Suppressor macrophage treated with lipopolysaccharide for 1 hour (primary cell): Measurements from ENCODE around the gene SEPTIN3.
"Not testable (repeated sequence)": the region's sequence is repeated elsewhere in the genome, so short reads cannot be mapped to it uniquely, and the experiment has no call there.

ENCODE experiments used
- DNase-seq, 3 donors: peaks; one replicate each; pipeline ENCODE4 v3.0.0-alpha.2; 2020 to 2022

SEPTIN3 gene

DNA sequence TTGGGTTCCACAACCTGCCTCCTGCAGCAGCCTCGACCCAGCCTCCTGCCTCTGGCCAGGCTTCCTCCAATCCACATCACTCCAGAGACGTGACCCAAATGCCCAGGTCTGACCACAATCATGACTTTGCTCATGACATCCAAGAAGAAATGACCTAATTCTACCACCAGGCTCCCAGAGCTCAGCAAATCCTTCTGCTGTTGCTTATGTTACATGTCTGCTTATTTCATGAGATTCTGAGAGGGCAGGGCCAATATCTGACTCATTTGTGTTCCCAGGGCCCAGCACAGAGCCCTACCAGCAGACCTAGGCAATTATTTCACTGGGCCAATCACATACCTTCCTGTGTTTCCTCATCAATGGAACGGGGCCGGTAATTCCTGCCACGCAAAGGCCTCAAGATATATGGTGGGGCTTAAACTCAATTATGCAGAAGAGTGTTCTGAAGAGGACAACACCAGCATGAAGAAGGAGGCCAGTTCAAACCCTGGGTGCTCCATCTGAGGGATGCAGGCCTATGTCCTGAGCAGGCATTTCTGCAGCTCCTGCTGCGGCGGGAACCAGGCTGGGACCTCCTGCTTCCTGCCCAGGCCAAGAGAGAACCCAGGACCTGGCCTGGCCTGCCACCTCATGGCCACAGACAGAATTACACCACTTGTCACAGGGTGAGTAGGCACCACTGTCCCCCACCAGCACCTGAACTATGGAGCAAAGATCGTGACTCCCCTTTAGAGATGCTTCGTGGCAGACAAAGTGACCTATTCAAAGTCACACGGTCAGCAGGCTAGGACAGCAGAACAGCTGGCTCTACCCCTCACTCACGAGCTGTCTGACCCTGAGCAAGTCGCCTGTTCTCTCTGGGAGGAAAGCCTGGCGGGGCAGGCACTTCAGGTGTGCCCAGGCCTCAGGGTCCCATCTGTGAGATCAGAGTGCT is 28.1 kb upstream of the SEPTIN3 start:
- peak; percentile 80 to 87 (median 87) for DNase-seq

GRCh38 chr22:41943661-41944209 is 25.5 kb upstream of the SEPTIN3 start:
- peak; percentile 58 to 63 (median 63) for DNase-seq

- peak; percentile 94 to 97 (median 97) for DNase-seq
Observed at GRCh38 chr22:41946629-41947423, 22.4 kb upstream of the SEPTIN3 start, which contains the start of gene CENPM. CENPM (minus strand) TSS chr22:41947152; CDS start chr22:41947076, 76 bp downstream.

DNA sequence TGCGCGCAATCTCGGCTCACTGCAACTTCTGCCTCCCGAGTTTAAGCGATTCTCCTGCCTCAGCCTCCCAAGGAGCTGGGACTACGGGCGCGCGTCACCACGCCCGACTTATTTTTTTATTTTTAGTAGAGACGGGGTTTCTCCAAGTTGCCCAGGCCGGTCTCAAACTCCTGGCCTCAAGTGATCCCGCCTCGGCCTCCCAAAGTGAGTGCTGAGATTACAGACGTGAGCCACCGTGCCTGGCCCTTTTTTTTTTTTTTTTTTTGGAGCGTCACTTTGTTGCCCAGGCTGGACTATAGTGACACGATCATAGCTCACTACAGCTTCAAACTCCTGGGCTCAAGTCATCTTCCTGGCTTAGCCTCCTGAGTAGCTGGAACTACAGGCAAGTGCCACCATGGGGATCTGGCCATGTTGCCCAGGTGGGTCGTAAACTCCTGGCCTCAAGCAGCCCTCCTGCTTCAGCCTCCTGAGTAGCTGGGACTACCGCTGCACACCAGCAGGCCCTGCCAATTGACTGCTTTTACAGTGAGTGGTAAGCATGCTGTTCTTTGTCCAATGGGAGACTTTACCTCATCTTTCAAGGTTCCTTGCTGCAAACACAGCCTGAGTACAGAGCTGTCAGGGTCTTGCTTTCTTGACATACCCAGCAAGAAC is 21.7 kb upstream of the SEPTIN3 start:
- no peak for DNase-seq

- DNase-seq: no peak
Observed at GRCh38 chr22:41948142-41948541, 21.1 kb upstream of the SEPTIN3 start.

- not testable (repeated sequence) for DNase-seq
Observed at GRCh38 chr22:41948928-41949296, 20.3 kb upstream of the SEPTIN3 start.

- no peak for DNase-seq
Observed at GRCh38 chr22:41949297-41949965, 19.8 kb upstream of the SEPTIN3 start.

DNA sequence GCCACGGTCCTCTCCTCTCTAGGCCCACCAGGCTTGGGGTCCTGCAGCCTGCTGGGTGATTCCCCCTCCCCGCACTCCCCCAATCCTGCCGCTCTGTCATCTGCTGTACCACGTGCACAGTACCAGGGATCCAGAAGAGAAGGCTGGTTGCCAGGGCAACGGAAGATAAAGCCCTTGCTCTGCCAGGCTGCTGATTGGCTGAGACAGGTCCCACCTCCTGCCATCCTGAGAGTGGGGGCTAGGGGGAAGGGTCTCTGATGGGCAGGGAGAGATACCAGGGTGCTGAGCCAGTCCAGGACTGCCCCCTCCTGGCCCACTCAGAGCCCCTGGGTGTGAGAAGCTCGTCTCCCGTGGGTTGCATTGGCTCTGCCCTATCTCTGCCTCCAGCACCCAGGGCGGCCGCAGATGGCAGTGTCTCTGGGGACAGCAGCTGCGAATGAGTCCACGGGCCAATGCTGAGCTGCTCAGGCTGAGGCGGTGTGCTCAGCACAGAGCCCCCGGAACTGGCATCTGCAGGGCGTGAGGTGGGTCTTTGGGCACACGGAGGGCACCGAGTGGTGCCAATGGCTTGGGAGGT is 17.3 kb upstream of the SEPTIN3 start, which contains the start of gene SMIM45:
TSS of gene SMIM45 (plus strand) at position 253 of the 577 bp plus-strand sequence.
- DNase-seq: no peak

DNA sequence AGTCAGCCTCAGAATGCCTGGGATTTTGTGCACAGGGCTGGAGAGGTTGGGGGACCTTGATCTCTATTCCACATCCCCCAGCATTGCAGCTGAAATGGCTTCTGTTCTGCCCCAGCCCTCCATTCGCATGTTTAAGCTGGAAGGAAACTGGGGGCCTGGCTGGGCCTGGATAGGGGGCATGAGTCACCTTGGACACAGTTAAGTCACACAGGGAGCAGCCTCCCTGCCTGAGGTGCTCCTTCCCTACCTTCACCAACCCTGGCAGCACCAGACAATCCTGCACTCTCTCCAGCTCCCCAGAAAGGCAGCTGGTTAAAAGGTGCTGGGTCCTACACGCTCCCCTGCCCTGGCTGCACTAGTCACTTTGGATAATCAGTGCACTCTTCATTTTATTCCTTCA is 16.5 kb upstream of the SEPTIN3 start:
- DNase-seq: no peak

GRCh38 chr22:41957941-41958556 is 11.2 kb upstream of the SEPTIN3 start:
- DNase-seq: no peak

GRCh38 chr22:41963453-41964111 is 5.7 kb upstream of the SEPTIN3 start:
- no peak for DNase-seq

GRCh38 chr22:41964112-41964491 is 5.1 kb upstream of the SEPTIN3 start:
- no peak for DNase-seq

DNA sequence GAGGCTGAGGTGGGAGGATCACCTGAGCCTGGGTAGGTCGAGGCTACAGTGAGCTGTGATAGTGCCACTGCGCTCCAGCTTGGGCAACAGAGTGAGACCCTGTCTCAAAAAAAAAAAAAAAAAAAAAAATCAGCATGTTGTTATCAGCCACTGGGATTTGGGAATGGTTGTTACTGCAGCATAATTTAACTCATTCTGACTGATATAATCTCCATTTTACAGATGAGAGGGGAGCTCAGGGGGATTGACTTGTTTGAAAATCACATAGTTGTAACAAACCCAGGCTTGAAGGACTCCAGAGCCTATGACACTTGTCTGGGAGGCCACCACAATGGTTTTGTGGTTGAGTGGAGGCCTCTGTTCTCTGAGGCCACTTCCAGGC is 3.0 kb upstream of the SEPTIN3 start:
- DNase-seq: no peak

DNA sequence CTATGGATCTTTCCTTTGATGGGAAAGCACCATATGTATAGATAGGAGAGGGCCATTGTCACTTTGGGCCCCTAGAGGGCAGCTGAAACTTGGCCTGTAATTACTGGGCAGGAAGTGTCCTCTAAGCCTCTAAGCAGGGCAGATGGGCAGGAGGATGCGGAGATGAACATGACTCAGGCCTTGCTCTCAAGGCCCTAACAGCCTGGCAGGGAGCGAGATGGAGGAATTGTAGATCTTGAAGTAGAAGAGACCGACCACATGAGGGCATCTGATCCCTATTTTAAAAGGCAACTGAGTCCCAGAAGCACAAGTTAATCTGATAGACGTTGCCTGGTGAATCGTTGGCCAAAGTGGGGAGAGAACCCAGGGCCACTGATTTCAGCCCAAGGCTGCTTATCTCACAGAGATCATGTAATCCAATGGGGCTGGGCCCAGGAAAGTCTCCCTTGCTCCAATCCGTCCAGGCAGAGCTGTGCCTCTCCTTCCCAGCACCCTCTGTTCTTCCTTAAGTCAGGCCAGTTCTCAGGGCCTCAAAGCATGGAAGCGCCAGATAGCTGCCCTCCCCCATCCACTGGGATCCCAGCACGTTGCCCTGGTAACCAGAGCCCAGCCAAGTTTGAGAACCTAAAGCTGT is 2.5 kb upstream of the SEPTIN3 start:
- peak; percentile 89 to 93 (median 90) for DNase-seq

GRCh38 chr22:41968601-41969000 is 642 bp upstream of the SEPTIN3 start:
- DNase-seq: no peak

GRCh38 chr22:41970601-41971000 is 1.4 kb downstream of the SEPTIN3 start:
- no peak for DNase-seq

GRCh38 chr22:41971431-41971830 is 2.2 kb downstream of the SEPTIN3 start:
- DNase-seq: no peak

- no peak for DNase-seq
Observed at GRCh38 chr22:41974691-41975290, 5.5 kb downstream of the SEPTIN3 start.

DNA sequence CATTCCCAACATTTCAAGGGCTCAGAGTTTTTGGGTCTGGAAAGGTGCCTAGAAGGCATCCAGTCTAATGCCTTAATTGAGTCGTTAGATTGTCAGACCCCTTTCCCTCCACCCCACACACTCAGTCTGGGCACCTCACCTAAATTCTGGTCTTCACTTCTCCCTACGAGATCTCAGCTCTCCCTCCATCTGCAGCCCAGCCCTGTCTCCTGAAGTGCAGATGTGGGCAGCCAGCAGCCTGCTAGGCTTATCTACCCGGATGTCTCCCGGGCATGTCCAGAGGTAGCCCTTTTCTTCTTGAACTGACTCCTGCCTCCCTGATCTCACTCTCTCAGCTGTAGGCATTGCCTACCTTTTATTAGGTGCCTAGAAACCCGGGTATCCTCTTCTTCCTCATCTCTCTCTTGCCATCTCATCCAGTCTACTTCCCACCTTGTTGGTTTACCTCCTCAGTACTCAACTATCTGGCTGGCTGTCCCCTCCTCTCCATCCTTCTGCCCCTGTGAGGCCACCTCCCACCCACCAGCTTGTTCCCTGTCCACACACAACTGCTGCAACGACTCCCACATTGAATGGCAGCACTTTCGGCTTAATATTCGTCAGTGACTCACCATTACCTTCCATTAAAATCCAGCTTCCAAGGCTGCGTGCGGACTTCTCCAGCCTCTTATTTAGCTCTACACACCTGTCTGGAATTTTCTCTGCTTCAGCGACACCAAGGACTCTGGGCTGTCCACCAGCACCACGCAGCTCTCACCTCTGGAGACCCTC is 6.2 kb downstream of the SEPTIN3 start:
- no peak for DNase-seq
